Measurements from ENCODE around the gene PLSCR2.

DNA sequence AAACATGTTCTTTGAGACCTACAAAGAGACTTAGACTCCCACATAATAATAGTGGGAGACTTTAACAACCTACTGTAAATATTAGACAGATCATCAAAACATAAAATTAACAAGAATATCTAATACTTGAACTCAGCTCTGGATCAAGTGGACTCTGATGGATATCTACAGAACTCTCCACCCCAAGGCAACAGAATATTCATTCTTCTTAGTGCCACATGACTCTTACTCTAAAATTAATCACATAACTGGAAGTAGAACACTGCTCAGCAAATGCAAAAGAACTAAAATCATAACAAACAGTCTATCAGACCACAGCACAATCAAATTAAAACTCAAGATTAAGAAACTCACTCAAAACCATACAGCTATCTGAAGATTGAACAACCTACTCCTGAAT lies 15.9 kb upstream of the PLSCR2 start:
- TF ChIP-seq, protein P1, sequence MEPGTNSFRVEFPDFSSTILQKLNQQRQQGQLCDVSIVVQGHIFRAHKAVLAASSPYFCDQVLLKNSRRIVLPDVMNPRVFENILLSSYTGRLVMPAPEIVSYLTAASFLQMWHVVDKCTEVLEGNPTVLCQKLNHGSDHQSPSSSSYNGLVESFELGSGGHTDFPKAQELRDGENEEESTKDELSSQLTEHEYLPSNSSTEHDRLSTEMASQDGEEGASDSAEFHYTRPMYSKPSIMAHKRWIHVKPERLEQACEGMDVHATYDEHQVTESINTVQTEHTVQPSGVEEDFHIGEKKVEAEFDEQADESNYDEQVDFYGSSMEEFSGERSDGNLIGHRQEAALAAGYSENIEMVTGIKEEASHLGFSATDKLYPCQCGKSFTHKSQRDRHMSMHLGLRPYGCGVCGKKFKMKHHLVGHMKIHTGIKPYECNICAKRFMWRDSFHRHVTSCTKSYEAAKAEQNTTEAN (CRISPR knock-in tag; IDR thresholded peaks at IDR 0.05) = no peak
- no peak for TF ChIP-seq HNRNPH1 (optimal IDR thresholded peaks at IDR 0.05; ENCODE audit: low read depth, low read length)
- TF ChIP-seq RHOXF2B (CRISPR knock-in tag; conservative IDR thresholded peaks at IDR 0.05) = no peak
